ENCODE data around the gene SKI. TPM values are rescaled to one million over a fixed set of nuclear protein-coding genes. Genes with fewer than 3 reads are reported as not detected.

SKI gene
- total and polyA plus RNA-seq, 2 of the 4 experiments (the other 2 are of a cell fraction) = 2.3 to 20.1 TPM

GRCh38 chr1:2273401-2274090 is 45.4 kb downstream of the SKI start:
- Histone ChIP-seq H3K27me3 (ENCODE audit: control insufficient read depth, insufficient read depth, low read length) (no peaks in the 10 kb centered on the region), H3K18ac (ENCODE audit: low read depth, low read length) (no peak overlapping the region), H3K9me1 (ENCODE audit: insufficient read depth, low read length) (peaks cover 55% of the 10 kb centered on the region), H4K5ac (ENCODE audit: low read depth, low read length) (no peak overlapping the region), H2AK5ac (ENCODE audit: low read depth, low read length) (peak overlapping the region; percentile 44; the same call in 1 of the 2 replicates), H3K9ac (ENCODE audit: low read depth, low read length) (no peak overlapping the region), H3K9me3 (ENCODE audit: control insufficient read depth, insufficient read depth, low read length) (no peaks in the 10 kb centered on the region), H3K14ac (replicated peaks; ENCODE audit: low read depth, low read length) (peak overlapping the region; percentile 5; the same call in 1 of the 2 replicates), H3K4me2 (ENCODE audit: low read depth, low read length) (no peak overlapping the region), H4K91ac (ENCODE audit: insufficient read depth, low read depth, low read length) (no peak overlapping the region), H3K56ac (ENCODE audit: extremely low read depth, insufficient read depth, low read length) (no peak overlapping the region), H3K27ac (ENCODE audit: insufficient read depth, low read length) (no peak overlapping the region), H3K4me3 (ENCODE audit: insufficient read depth, low read depth, low read length) (no peak overlapping the region), H3K23ac (ENCODE audit: low read depth, low read length) (no peak overlapping the region), H2BK120ac (ENCODE audit: low read depth, low read length) (no peak overlapping the region), H2AK9ac (replicated peaks; ENCODE audit: low read depth, low read length, poor library complexity) (peak overlapping the region; percentile 72), H4K20me1 (ENCODE audit: insufficient read depth, low read length) (peaks cover 96% of the 10 kb centered on the region), H2BK15ac (ENCODE audit: low read depth, low read length) (no peak overlapping the region), H2BK5ac (ENCODE audit: low read depth, low read length, poor library complexity, severe bottlenecking) (peak overlapping the region; percentile 5), H4K8ac (ENCODE audit: low read depth in 2 of 2, low read length in 2 of 2) (no peak overlapping the region), H3K79me1 (ENCODE audit: low read depth in 1 of 2, low read length in 2 of 2) (peaks cover 13 to 86% of the 10 kb centered on the region in 2 experiments; a peak in 3 of 4 replicates), H3K4ac (ENCODE audit: low read depth, low read length) (no peak overlapping the region), H3K36me3 (ENCODE audit: control insufficient read depth, insufficient read depth, low read length) (peaks cover 6% of the 10 kb centered on the region), H3K4me1 (ENCODE audit: control insufficient read depth, insufficient read depth, low read length) (peaks cover 66% of the 10 kb centered on the region), H2AFZ (replicated peaks; ENCODE audit: low read length, poor library complexity) (peak overlapping the region; percentile 43), H2BK20ac (ENCODE audit: low read depth, low read length) (no peak overlapping the region)
- no peak for ATAC-seq (ENCODE audit: low read depth)
- no peak for TF ChIP-seq RAD21 (IDR thresholded peaks at IDR 0.05; ENCODE audit: low read length)
- 73% methylated on average over 4 of the region's 29 CpGs; no CpG with 5 or more reads in 1 of the 2 experiments for WGBS, 2 experiments (ENCODE audit: extremely low coverage in 2 of 2, insufficient read length in 1 of 2)
- no peak for DNase-seq
- ChIA-PET POLR2A (ENCODE audit: unreplicated experiment) (no interaction called here), CTCF (no interaction called here)
- in situ Hi-C loops (cut with MboI; ENCODE audit: low sequenced_read_pairs) (no loop called here), dilution Hi-C loops (cut with HindIII; ENCODE audit: low sequenced_read_pairs, unreplicated experiment) (no loop called here), intact Hi-C loops (cut with micrococcal nuclease) (no loop called here)
- BruUV-seq (replicated peaks) = no TSS peak
